B cell (primary cell): Measurements from ENCODE around the gene NRROS. TPM values are rescaled to one million over a fixed set of nuclear protein-coding genes. Genes with fewer than 3 reads are reported as not detected.
A peak's percentile ranks its signal among the peaks of the same experiment; 100 is the strongest.

Experiments
- ATAC-seq: fragments of 200-7000 bp; cut with Tn5 transposase; one replicate; pipeline ENCODE4 v1.10.0; 2021; ENCODE audit warnings: low read depth, mild to moderate bottlenecking, moderate number of reproducible peaks, moderate library complexity
- CTCF ChIA-PET: fragments of 350-600 bp; sonication (Branson Sonifier 250); formaldehyde crosslinking; loops from one replicate; lab custom pipeline; 2021; ENCODE audit warnings: antibody characterized with exemption, inconsistent platforms; lab: Charles Lee
- POLR2A ChIA-PET: fragments of 350-600 bp; sonication (Branson Sonifier 250); formaldehyde crosslinking; loops from one replicate; lab custom pipeline; 2021; ENCODE audit warnings: antibody characterized with exemption; lab: Charles Lee
- DNase-seq: peaks from one replicate; pipeline ENCODE4 v3.0.0; 2013
- H2AFZ ChIP-seq: 2 replicates; pipeline ENCODE4 v1.6.1; 2012; ENCODE audit warnings: mild to moderate bottlenecking, low read depth, low read length; ENCODE audit not compliant: insufficient read depth, poor library complexity, severe bottlenecking
- H3K27ac ChIP-seq, 2 donors: 1 replicate in 1 of 2; 2 replicates in 1 of 2; pipeline ENCODE4 v1.5.1; 2012 to 2013; ENCODE audit warnings: low read length in 2 of 2, mild to moderate bottlenecking in 2 of 2, moderate library complexity in 1 of 2
- H3K27me3 ChIP-seq, 4 experiments: fragments of 200-600 bp in 1 of 4; sonication (generic) in 1 of 4; replicated peaks in 1 of 4; 1 replicate in 2 of 4; 2 replicates in 2 of 4; pipeline versions ENCODE4 v1.6.1 to v1.7.0; 2013 to 2016; ENCODE audit warnings: low read length in 3 of 4, mild to moderate bottlenecking in 2 of 4, mixed read lengths in 1 of 4, moderate library complexity in 1 of 4; ENCODE audit not compliant: insufficient read depth in 4 of 4, control insufficient read depth in 3 of 4; ENCODE audit errors: control extremely low read depth in 1 of 4
- H3K36me3 ChIP-seq, 2 experiments: replicated peaks in 1 of 2; 1 replicate in 1 of 2; 2 replicates in 1 of 2; pipeline versions ENCODE4 v1.6.1 to v1.7.1; 2013; ENCODE audit warnings: low read length in 1 of 2; ENCODE audit not compliant: insufficient read depth in 2 of 2, control insufficient read depth in 1 of 2; ENCODE audit errors: control extremely low read depth in 1 of 2, extremely low read depth in 1 of 2
- H3K4me1 ChIP-seq, 2 donors: fragments of 200-600 bp in 1 of 2; sonication (generic) in 1 of 2; 1 replicate in 1 of 2; 2 replicates in 1 of 2; pipeline versions ENCODE4 v1.5.1 to v1.6.1; 2013 to 2017; ENCODE audit warnings: low read length in 2 of 2; ENCODE audit not compliant: control insufficient read depth in 2 of 2, insufficient read depth in 2 of 2
- H3K4me2 ChIP-seq: replicated peaks from 2 replicates; pipeline ENCODE3; 2012; ENCODE audit warnings: mild to moderate bottlenecking, low read depth, low read length; ENCODE audit not compliant: poor library complexity, severe bottlenecking
- H3K4me3 ChIP-seq, 5 experiments: fragments of 200-600 bp in 1 of 5; sonication (generic) in 1 of 5; 1 replicate in 3 of 5; 2 replicates in 2 of 5; pipeline versions ENCODE4 v1.5.1 to v1.7.0; 2011 to 2016; ENCODE audit warnings: low read length in 4 of 5, mild to moderate bottlenecking in 4 of 5, low read depth in 2 of 5, control low read depth in 1 of 5, moderate library complexity in 1 of 5; ENCODE audit not compliant: insufficient read depth in 1 of 5; ENCODE audit errors: control extremely low read depth in 1 of 5, extremely low read depth in 1 of 5
- H3K79me2 ChIP-seq: fragments of 200-600 bp; sonication (generic); one replicate; pipeline ENCODE4 v1.6.0; 2016; ENCODE audit warnings: low read length; ENCODE audit not compliant: control insufficient read depth, insufficient read depth
- H3K9ac ChIP-seq: fragments of 200-600 bp; sonication (generic); 2 replicates; pipeline ENCODE4 v1.6.1; 2017; ENCODE audit warnings: mild to moderate bottlenecking, low read length, moderate library complexity
- H3K9me3 ChIP-seq, 3 donors: one replicate each; pipeline versions ENCODE4 v1.6.1 to v1.7.1; 2013; ENCODE audit warnings: low read length in 2 of 3; ENCODE audit not compliant: control insufficient read depth in 2 of 3, insufficient read depth in 1 of 3; ENCODE audit errors: control extremely low read depth in 1 of 3
- H4K20me1 ChIP-seq: 2 replicates; pipeline ENCODE4 v1.6.0; 2012; ENCODE audit warnings: mild to moderate bottlenecking, low read length; ENCODE audit not compliant: insufficient read depth, control insufficient read depth, poor library complexity, severe bottlenecking
- H3K27ac Mint-ChIP-seq: one replicate; pipeline ENCODE4 v1.8.0; 2021; ENCODE audit warnings: mixed read lengths
- H3K27me3 Mint-ChIP-seq: one replicate; pipeline ENCODE4 v1.8.0; 2021; ENCODE audit warnings: mixed read lengths
- H3K4me1 Mint-ChIP-seq: one replicate; pipeline ENCODE4 v1.8.0; 2021; ENCODE audit warnings: mixed read lengths
- H3K4me3 Mint-ChIP-seq: one replicate; pipeline ENCODE4 v1.8.0; 2021; ENCODE audit warnings: mixed read lengths
- H3K9me3 Mint-ChIP-seq: one replicate; pipeline ENCODE4 v1.8.0; 2022; ENCODE audit warnings: mixed read lengths; ENCODE audit not compliant: insufficient read depth
- CTCF ChIP-seq: fragments of 200-600 bp; IDR thresholded peaks from one replicate; pipeline ENCODE4 v1.8.0; 2022; ENCODE audit warnings: antibody characterized with exemption, mild to moderate bottlenecking
- EZH2 ChIP-seq: IDR thresholded peaks from 2 replicates; pipeline ENCODE4 v1.6.1; 2012; ENCODE audit warnings: borderline replicate concordance, low read depth, mild to moderate bottlenecking, moderate library complexity, low read length; ENCODE audit not compliant: insufficient read depth, poor library complexity, severe bottlenecking
- WGBS: methylation state at CpG from one replicate; pipeline ENCODE4 v1.1.5; 2013; ENCODE audit warnings: missing lambda C conversion rate; ENCODE audit not compliant: insufficient coverage; 5-methylcytosine and 5-hydroxymethylcytosine counted together
- intact Hi-C: fragments of 100-400 bp; cut with micrococcal nuclease; formaldehyde crosslinking; loops from one replicate; pipeline ENCODE4 v1.10.0; 2022
- polyA plus RNA-seq: library from polyadenylated mRNA; depleted of rRNA; stranded (reverse); fragments of >200 nt; gene quantifications from 2 replicates; pipeline ENCODE4 v1.2.3, GENCODE V29; 2012
- total RNA-seq, 2 donors: library from RNA; stranded (reverse); fragments of 120-200 nt in 1 of 2; gene quantifications; 1 replicate in 1 of 2; 2 replicates in 1 of 2; pipeline versions ENCODE4 v1.2.3 to v1.2.4, GENCODE V29; 2013 to 2022

NRROS gene
- total and polyA plus RNA-seq, 2 donors (not counting 1 experiment from before 2014, with no cell fraction given): 40.1 to 87.9 TPM

- ChIA-PET POLR2A (interaction anchor here (1.5 kb wide), 1 partner anchor 20 kb away, joined by 3 read pairs; no protein-coding TSS in a partner anchor), CTCF (interaction anchor here (0.6 to 5.2 kb wide), 5 partner anchors 10 to 41 kb away, joined by 4 to 35 read pairs (median 5); no protein-coding TSS in a partner anchor)
- Histone ChIP-seq H3K9ac (peak overlapping the region; percentile 36), H3K4me3 (peak overlapping the region in 1 of 5 experiments; percentile 24), H3K4me1 (peaks cover 56 to 68% of the 10 kb centered on the region in 2 donors), H3K79me2 (peaks cover 97% of the 10 kb centered on the region), H4K20me1 (peaks cover 13% of the 10 kb centered on the region), H3K36me3 (peaks cover 2 to 36% of the 10 kb centered on the region in 2 experiments), H3K4me2 (peak overlapping the region; percentile 94), H3K27ac (peak overlapping the region; percentile 85 to 92), H3K9me3 (no peaks in the 10 kb centered on the region), H3K27me3 (no peaks in the 10 kb centered on the region), H2AFZ (peak overlapping the region; percentile 38)
- Mint-ChIP-seq H3K27me3 (no peaks in the 10 kb centered on the region), H3K27ac (peak overlapping the region; percentile 99), H3K9me3 (no peaks in the 10 kb centered on the region), H3K4me3 (peak overlapping the region; percentile 89), H3K4me1 (peaks cover 72% of the 10 kb centered on the region)
- DNase-seq: no peak
- 84% methylated on average over 2 of the region's 5 CpGs for WGBS
- TF ChIP-seq CTCF (no peak), EZH2 (no peak)
- ATAC-seq: no peak
- intact Hi-C loops: loop anchor here (1.0 to 5.0 kb wide), 9 partner anchors 11 to 561 kb away; partner anchors contain the start of genes CEP19, FBXO45, NCBP2 and PIGX
Measured at GRCh38 chr3:196643761-196644160, 4.3 kb downstream of the NRROS start.

DNA sequence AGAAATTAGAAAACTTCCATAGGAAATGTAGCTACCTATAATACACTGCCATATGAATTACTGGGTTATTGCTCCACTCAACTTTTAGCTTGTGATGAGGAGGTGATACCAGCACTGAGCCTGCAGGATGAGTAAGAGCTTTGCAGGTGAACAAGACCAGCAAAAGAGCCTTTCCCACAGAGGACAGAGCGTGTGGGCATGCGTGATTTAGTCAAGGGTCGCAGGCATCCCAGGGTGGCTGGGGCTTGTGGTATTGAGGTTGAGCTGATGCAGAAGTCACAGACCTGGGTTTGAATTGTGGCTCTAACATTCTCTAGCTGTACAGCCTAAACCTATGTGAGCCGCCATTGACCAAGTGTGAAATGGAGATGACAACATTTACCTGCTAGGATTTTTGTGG, 5.6 kb downstream of the NRROS start:
- 57% methylated on average over 3 of the region's 4 CpGs for WGBS
- ChIA-PET CTCF (interaction anchor here (1.4 to 5.2 kb wide), 4 partner anchors 8 to 40 kb away, joined by 3 to 35 read pairs (median 4); no protein-coding TSS in a partner anchor), POLR2A (interaction anchor here (0.7 to 1.5 kb wide), 4 partner anchors 13 to 265 kb away, joined by 3 to 7 read pairs (median 3); no protein-coding TSS in a partner anchor)
- H3K4me3 ChIP-seq: no peak overlapping the region
- intact Hi-C loops: no loop called here
- ATAC-seq: no peak
- no peaks in the 10 kb centered on the region for H3K27me3 Mint-ChIP-seq
- peak overlapping the region in 1 of 2 donors; percentile 92 for H3K27ac ChIP-seq
- no peak overlapping the region for H3K9ac ChIP-seq
- peaks cover 20% of the 10 kb centered on the region for H4K20me1 ChIP-seq
- no peaks in the 10 kb centered on the region for H3K9me3 Mint-ChIP-seq
- peaks cover 4 to 36% of the 10 kb centered on the region in 2 experiments for H3K36me3 ChIP-seq
- no peak for TF ChIP-seq EZH2
- TF ChIP-seq CTCF: no peak
- H3K4me3 Mint-ChIP-seq: peak overlapping the region; percentile 67
- peaks cover 97% of the 10 kb centered on the region for H3K79me2 ChIP-seq
- no peaks in the 10 kb centered on the region for H3K27me3 ChIP-seq
- no peak for DNase-seq
- H2AFZ ChIP-seq: no peak overlapping the region
- H3K9me3 ChIP-seq: no peaks in the 10 kb centered on the region
- H3K27ac Mint-ChIP-seq: peak overlapping the region; percentile 76
- peaks cover 74% of the 10 kb centered on the region for H3K4me1 Mint-ChIP-seq
- H3K4me2 ChIP-seq: no peak overlapping the region
- H3K4me1 ChIP-seq: peaks cover 52 to 63% of the 10 kb centered on the region in 2 donors
